Left ventricle myocardium inferior (tissue), 1 donor: ENCODE measurements around the gene NTM. TPM values are rescaled to one million over a fixed set of nuclear protein-coding genes. Genes with fewer than 3 reads are reported as not detected.

Experiments used
- DNase-seq: peaks from one replicate; pipeline ENCODE4 v3.0.0-alpha.2; 2020
- H3K27ac ChIP-seq: fragments of 200-600 bp; replicated peaks from 2 replicates; pipeline ENCODE4 v1.8.0; 2021
- H3K27me3 ChIP-seq: fragments of 200-600 bp; 2 replicates; pipeline ENCODE4 v1.8.0; 2021; ENCODE audit warnings: low read depth
- H3K36me3 ChIP-seq: fragments of 200-600 bp; 2 replicates; pipeline ENCODE4 v1.8.0; 2021
- H3K4me1 ChIP-seq: fragments of 200-600 bp; 2 replicates; pipeline ENCODE4 v1.8.0; 2021
- H3K4me3 ChIP-seq: fragments of 200-600 bp; 2 replicates; pipeline ENCODE4 v1.8.0; 2021; ENCODE audit warnings: mild to moderate bottlenecking, moderate library complexity
- H3K9me3 ChIP-seq: fragments of 200-600 bp; replicated peaks from 2 replicates; pipeline ENCODE4 v1.8.0; 2021
- CTCF ChIP-seq: fragments of 200-600 bp; IDR thresholded peaks from 2 replicates; pipeline ENCODE4 v1.8.0; 2021; ENCODE audit warnings: antibody characterized with exemption, mild to moderate bottlenecking, borderline replicate concordance
- intact Hi-C: fragments of 100-400 bp; cut with micrococcal nuclease; formaldehyde crosslinking; loops from one replicate; pipeline ENCODE4 v1.11.0; 2022
- total RNA-seq: library from RNA; stranded (reverse); fragmentation: NEBNext Ultra II Directional; extraction: Animal tissue kit (Norgen Biotek cat#: 25700); gene quantifications from one replicate; pipeline ENCODE4 v1.2.1, GENCODE V29; 2021
- donor health status: DM: no; HTN: yes; CAD: no; lungs with severe emphysema.

NTM gene
- total RNA-seq, 1 donor from 2014 or later: 1.0 TPM

DNA sequence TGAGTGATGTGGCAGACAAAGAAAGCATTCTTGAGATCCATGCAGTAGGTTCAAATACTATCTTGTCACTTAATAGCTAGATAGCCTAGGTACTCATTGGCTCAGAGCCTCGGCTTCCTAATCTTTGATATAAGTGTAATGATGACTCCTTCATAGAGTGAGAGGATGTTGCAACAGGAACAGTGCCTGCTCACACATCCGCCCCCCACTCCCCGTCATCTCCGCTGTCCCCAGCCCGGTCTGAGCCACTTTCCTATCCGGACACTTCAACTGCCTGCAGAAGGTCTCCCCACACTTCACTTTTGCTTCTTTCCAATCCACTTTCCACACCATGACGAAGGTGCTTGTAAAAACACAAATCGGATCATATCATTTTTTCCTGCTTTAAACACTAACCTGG is 128.8 kb downstream of the NTM start:
- H3K27ac ChIP-seq: no peak overlapping the region
- peaks cover 9% of the 10 kb centered on the region for H3K4me1 ChIP-seq
- intact Hi-C loops: no loop called here
- H3K27me3 ChIP-seq: peaks cover 25% of the 10 kb centered on the region
- no peak overlapping the region for H3K4me3 ChIP-seq
- DNase-seq: no peak
- no peaks in the 10 kb centered on the region for H3K9me3 ChIP-seq
- H3K36me3 ChIP-seq: no peaks in the 10 kb centered on the region
- TF ChIP-seq CTCF: no peak

- Histone ChIP-seq H3K4me3 (no peak overlapping the region), H3K36me3 (no peaks in the 10 kb centered on the region), H3K27ac (no peak overlapping the region), H3K9me3 (no peaks in the 10 kb centered on the region), H3K27me3 (peaks cover 53% of the 10 kb centered on the region), H3K4me1 (no peaks in the 10 kb centered on the region)
- TF ChIP-seq CTCF: no peak
- DNase-seq: no peak
- intact Hi-C loops: no loop called here
Measured at GRCh38 chr11:131503017-131503416, 132.6 kb downstream of the NTM start.

DNA sequence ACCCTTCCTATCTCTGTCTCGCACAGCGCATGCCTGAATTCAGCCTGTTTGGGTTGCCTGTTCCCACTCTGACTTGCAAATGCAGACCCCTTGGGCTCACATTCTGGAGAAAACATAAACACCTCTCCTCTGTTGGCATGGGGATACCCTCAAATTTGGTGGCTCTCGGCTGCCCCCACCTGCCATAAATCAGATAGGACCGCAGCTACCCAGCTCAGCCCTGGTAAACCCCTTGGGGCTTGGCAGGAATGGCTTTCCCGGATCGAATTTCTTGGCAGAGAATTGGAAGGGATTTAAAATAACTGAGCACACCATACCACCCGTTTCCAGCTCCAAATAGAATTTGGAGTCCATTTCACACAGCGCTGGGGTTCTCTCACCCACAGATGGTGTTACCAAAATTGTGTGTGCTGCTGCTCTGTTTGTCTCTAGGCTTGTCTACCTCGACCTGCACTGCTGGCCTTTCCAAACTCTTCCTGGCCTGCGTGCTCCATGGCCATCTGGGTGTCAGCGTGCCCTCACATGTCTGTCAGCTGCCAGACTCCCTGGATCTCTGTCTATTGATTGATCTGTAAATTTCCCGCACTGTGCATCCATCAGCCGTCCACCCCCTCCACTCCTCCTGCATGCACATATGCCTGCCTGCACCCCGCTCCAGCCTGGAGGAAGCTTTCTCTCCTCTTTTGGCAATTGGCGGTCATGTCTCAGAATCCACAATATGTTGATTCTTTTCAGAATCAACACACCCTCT is 134.0 kb downstream of the NTM start:
- DNase-seq: no peak
- Histone ChIP-seq H3K4me1 (no peaks in the 10 kb centered on the region), H3K27ac (no peak overlapping the region), H3K9me3 (no peaks in the 10 kb centered on the region), H3K4me3 (no peak overlapping the region), H3K36me3 (no peaks in the 10 kb centered on the region), H3K27me3 (peaks cover 53% of the 10 kb centered on the region)
- peak; percentile 47 for TF ChIP-seq CTCF
- intact Hi-C loops: no loop called here

GRCh38 chr11:131506348-131506747 is 135.9 kb downstream of the NTM start:
- H3K27ac ChIP-seq: no peak overlapping the region
- DNase-seq: no peak
- no peak for TF ChIP-seq CTCF
- intact Hi-C loops: no loop called here
- H3K4me3 ChIP-seq: no peak overlapping the region
- no peaks in the 10 kb centered on the region for H3K4me1 ChIP-seq
- no peaks in the 10 kb centered on the region for H3K36me3 ChIP-seq
- no peaks in the 10 kb centered on the region for H3K9me3 ChIP-seq
- peaks cover 50% of the 10 kb centered on the region for H3K27me3 ChIP-seq

- no peaks in the 10 kb centered on the region for H3K4me1 ChIP-seq
Measured at GRCh38 chr11:131510662-131511061, 140.2 kb downstream of the NTM start.

More at GRCh38 chr11:131510662-131511061, 140.2 kb downstream of the NTM start:
- H3K9me3 ChIP-seq: no peaks in the 10 kb centered on the region
- intact Hi-C loops: no loop called here
- no peak for TF ChIP-seq CTCF
- H3K27ac ChIP-seq: no peak overlapping the region
- no peak overlapping the region for H3K4me3 ChIP-seq
- peaks cover 38% of the 10 kb centered on the region for H3K27me3 ChIP-seq
- H3K36me3 ChIP-seq: no peaks in the 10 kb centered on the region
- DNase-seq: no peak
